Keratinocyte (primary cell): Measurements from ENCODE around the gene SUPT5H. TPM values are rescaled to one million over a fixed set of nuclear protein-coding genes. Genes with fewer than 3 reads are reported as not detected.

Experiments
- DNase-seq: peaks from one replicate; pipeline ENCODE4 v3.0.0-alpha.2; 2011; ENCODE audit warnings: low read depth, missing footprints, low spot score
- FAIRE-seq: peaks from 2 replicates; lab custom pipeline; 2011; peaks lifted over from hg19 to GRCh38; lab: Jason Lieb, UNC
- H2AFZ ChIP-seq: 2 replicates; pipeline ENCODE4 v1.6.0; 2012; ENCODE audit warnings: low read length, control low read depth, inconsistent platforms; ENCODE audit not compliant: control insufficient read depth
- H3K27ac ChIP-seq: 2 replicates; pipeline ENCODE4 v1.5.1; 2011; ENCODE audit warnings: low read length; ENCODE audit not compliant: control insufficient read depth, insufficient read depth
- H3K27me3 ChIP-seq: 3 replicates; pipeline ENCODE4 v1.6.0; 2011; ENCODE audit warnings: low read length; ENCODE audit not compliant: control insufficient read depth, insufficient read depth; ENCODE audit errors: extremely low read depth
- H3K36me3 ChIP-seq, 2 experiments: 2 replicates in 1 of 2; 3 replicates in 1 of 2; pipeline ENCODE4 v1.5.1; 2011; ENCODE audit warnings: low read length in 2 of 2, mild to moderate bottlenecking in 1 of 2; ENCODE audit not compliant: control insufficient read depth in 2 of 2, insufficient read depth in 2 of 2; ENCODE audit errors: extremely low read depth in 1 of 2
- H3K4me1 ChIP-seq: 3 replicates; pipeline ENCODE4 v1.5.1; 2011; ENCODE audit warnings: low read length; ENCODE audit not compliant: control insufficient read depth, insufficient read depth; ENCODE audit errors: extremely low read depth
- H3K4me2 ChIP-seq: 3 replicates; pipeline ENCODE4 v1.6.0; 2011; ENCODE audit warnings: low read depth, low read length; ENCODE audit not compliant: control insufficient read depth, insufficient read depth; ENCODE audit errors: extremely low read depth
- H3K4me3 ChIP-seq, 3 experiments: fragments of 200-600 bp in 1 of 3; sonication (generic) in 1 of 3; 2 replicates in 2 of 3; 3 replicates in 1 of 3; pipeline ENCODE4 v1.5.1; 2011 to 2016; ENCODE audit warnings: low read length in 3 of 3, mild to moderate bottlenecking in 3 of 3, control low read depth in 2 of 3, inconsistent platforms in 1 of 3, low read depth in 1 of 3, mixed read lengths in 1 of 3, mixed run types in 1 of 3, moderate library complexity in 1 of 3; ENCODE audit not compliant: control insufficient read depth in 2 of 3, insufficient read depth in 2 of 3; ENCODE audit errors: extremely low read depth in 1 of 3
- H3K79me2 ChIP-seq: 2 replicates; pipeline ENCODE4 v1.6.0; 2012; ENCODE audit warnings: low read length; ENCODE audit not compliant: control insufficient read depth, insufficient read depth
- H3K9ac ChIP-seq: 3 replicates; pipeline ENCODE4 v1.6.0; 2011; ENCODE audit warnings: low read length; ENCODE audit not compliant: control insufficient read depth, insufficient read depth; ENCODE audit errors: extremely low read depth
- H3K9me1 ChIP-seq: 3 replicates; pipeline ENCODE4 v1.6.0; 2011; ENCODE audit warnings: low read length; ENCODE audit not compliant: control insufficient read depth, insufficient read depth; ENCODE audit errors: extremely low read depth
- H3K9me3 ChIP-seq: 2 replicates; pipeline ENCODE4 v1.5.1; 2012; ENCODE audit warnings: low read depth, low read length; ENCODE audit not compliant: control insufficient read depth
- H4K20me1 ChIP-seq: 3 replicates; pipeline ENCODE4 v1.6.0; 2011; ENCODE audit warnings: low read length; ENCODE audit not compliant: control insufficient read depth, insufficient read depth; ENCODE audit errors: extremely low read depth
- CTCF ChIP-seq, 3 experiments: IDR thresholded peaks in 1 of 3; conservative IDR thresholded peaks in 1 of 3; optimal IDR thresholded peaks in 1 of 3; 2 replicates in 2 of 3; 3 replicates in 1 of 3; pipeline versions ENCODE3 to v1.5.1; 2011; ENCODE audit warnings: low read length in 3 of 3, mild to moderate bottlenecking in 3 of 3, moderate library complexity in 2 of 3, control low read depth in 1 of 3, inconsistent platforms in 1 of 3; ENCODE audit not compliant: insufficient read depth in 2 of 3; ENCODE audit errors: extremely low read depth in 1 of 3
- EZH2 ChIP-seq: IDR thresholded peaks from one replicate; pipeline ENCODE4 v1.6.1; 2012; ENCODE audit warnings: inconsistent platforms, mild to moderate bottlenecking, low read length, moderate library complexity
- dilution Hi-C: fragments of 300-500 bp; cut with MboI; formaldehyde crosslinking; loops from one replicate; pipeline ENCODE4 v1.7.0; 2020; ENCODE audit warnings: low sequenced_read_pairs; ENCODE audit not compliant: extremely low pct_ligation_motif_present
- polyA plus RNA-seq, 5 experiments: library from polyadenylated mRNA; depleted of rRNA in 3 of 5; stranded (reverse) in 3 of 5; stranded (forward) in 1 of 5; unstranded in 1 of 5; fragments of >200 nt; gene quantifications; 1 replicate in 1 of 5; 2 replicates in 3 of 5; 3 replicates in 1 of 5; pipeline versions ENCODE4 v1.2.1 to v1.2.3, GENCODE V29; 2011 to 2012; ENCODE audit warnings: missing spikeins in 2 of 5, low read depth in 1 of 5, low replicate concordance in 1 of 5

SUPT5H gene
- polyA plus RNA-seq, 1 donor (not counting 4 experiments of a cell fraction or from before 2014, with no cell fraction given) = 63.2 TPM

GRCh38 chr19:39401549-39402345 is 43.6 kb upstream of the SUPT5H start:
- no peak for DNase-seq
- Histone ChIP-seq H2AFZ (no peak overlapping the region), H3K4me3 (no peak overlapping the region), H3K9me3 (no peaks in the 10 kb centered on the region), H3K9me1 (no peaks in the 10 kb centered on the region), H4K20me1 (no peaks in the 10 kb centered on the region), H3K27me3 (no peaks in the 10 kb centered on the region), H3K79me2 (peaks cover under 1% of the 10 kb centered on the region), H3K9ac (peak overlapping the region; percentile 92), H3K4me2 (peak overlapping the region; percentile 86), H3K27ac (peak overlapping the region; percentile 98), H3K36me3 (peaks cover 0 to 5% of the 10 kb centered on the region in 2 experiments), H3K4me1 (peaks cover 51% of the 10 kb centered on the region)
- dilution Hi-C loops = no loop called here
- no peak for TF ChIP-seq EZH2
- no peak for TF ChIP-seq CTCF (optimal IDR thresholded peaks at IDR 0.05 in 1 of 3, IDR thresholded peaks at IDR 0.05 in 1 of 3, conservative IDR thresholded peaks at IDR 0.05 in 1 of 3; ENCODE audit: extremely low read depth in 1 of 3, insufficient read depth in 2 of 3, low read length in 3 of 3)
- FAIRE-seq = peak; percentile 78

- H3K9me1 ChIP-seq = no peaks in the 10 kb centered on the region
- peaks cover 10% of the 10 kb centered on the region for H3K79me2 ChIP-seq
- FAIRE-seq = no peak
- peaks cover 4% of the 10 kb centered on the region for H4K20me1 ChIP-seq
- no peaks in the 10 kb centered on the region for H3K9me3 ChIP-seq
- H3K27me3 ChIP-seq = no peaks in the 10 kb centered on the region
- no peak for DNase-seq
- TF ChIP-seq EZH2 (no peak), CTCF (optimal IDR thresholded peaks at IDR 0.05 in 1 of 3, IDR thresholded peaks at IDR 0.05 in 1 of 3, conservative IDR thresholded peaks at IDR 0.05 in 1 of 3; ENCODE audit: extremely low read depth in 1 of 3, insufficient read depth in 2 of 3, low read length in 3 of 3) (no peak)
- H3K4me3 ChIP-seq = peak overlapping the region; percentile 35 to 63 (median 48)
- H3K27ac ChIP-seq = peak overlapping the region; percentile 98
- peaks cover 48% of the 10 kb centered on the region for H3K4me1 ChIP-seq
- H3K4me2 ChIP-seq = peak overlapping the region; percentile 86
- H2AFZ ChIP-seq = peak overlapping the region; percentile 22
- dilution Hi-C loops = no loop called here
- peaks cover under 1 to 3% of the 10 kb centered on the region in 2 experiments for H3K36me3 ChIP-seq
- peak overlapping the region; percentile 92 for H3K9ac ChIP-seq
Observed at GRCh38 chr19:39402346-39403300, 42.8 kb upstream of the SUPT5H start.
